Fibroblast of the aortic adventitia (primary cell): ENCODE measurements around the gene TAB2. TPM values are rescaled to one million over a fixed set of nuclear protein-coding genes. Genes with fewer than 3 reads are reported as not detected.
"Not testable (repeated sequence)": the region's sequence is repeated elsewhere in the genome, so short reads cannot be mapped to it uniquely, and the experiment has no call there.

ENCODE experiments used
- DNase-seq: peaks from one replicate; pipeline ENCODE4 v3.0.0-alpha.2; 2010; ENCODE audit warnings: low read depth
- H3K4me3 ChIP-seq: 2 replicates; pipeline ENCODE4 v1.5.1; 2011; ENCODE audit warnings: low read depth, mild to moderate bottlenecking, control low read depth, low read length, moderate library complexity
- CTCF ChIP-seq: IDR thresholded peaks from 2 replicates; pipeline ENCODE4 v1.5.1; 2011; ENCODE audit warnings: mild to moderate bottlenecking, low read length, control low read depth, inconsistent platforms; ENCODE audit not compliant: insufficient read depth
- total RNA-seq: library from RNA; depleted of rRNA; stranded (reverse); fragments of >200 nt; gene quantifications from 2 replicates; pipeline ENCODE4 v1.2.3, GENCODE V29; 2012; ENCODE audit warnings: low replicate concordance

The TAB2 gene
- total RNA-seq, 1 donor: 40.0 TPM

DNA sequence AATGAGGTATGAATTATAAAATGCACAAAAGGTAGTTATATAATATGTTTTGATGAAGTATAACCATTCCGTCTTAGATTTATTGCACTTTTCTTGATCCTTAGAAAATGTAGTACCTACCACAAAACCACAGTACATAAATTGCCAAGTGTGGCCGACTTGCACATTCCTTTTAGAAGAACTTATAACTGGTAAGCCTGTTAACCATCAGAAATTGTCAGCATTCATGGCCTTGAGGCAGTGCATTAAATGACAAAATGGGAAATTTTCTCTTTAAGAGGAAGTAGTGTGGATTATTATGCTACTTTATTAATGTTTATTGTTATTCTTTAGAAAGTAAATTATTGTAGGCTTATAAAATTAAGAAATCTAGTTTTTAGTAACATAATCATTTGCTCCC, 29.6 kb downstream of the TAB2 start:
- DNase-seq: peak; percentile 42
- no peak overlapping the region for H3K4me3 ChIP-seq
- no peak for TF ChIP-seq CTCF

GRCh38 chr6:149349279-149349678, 31.8 kb downstream of the TAB2 start:
- not testable (repeated sequence) for H3K4me3 ChIP-seq, DNase-seq

DNA sequence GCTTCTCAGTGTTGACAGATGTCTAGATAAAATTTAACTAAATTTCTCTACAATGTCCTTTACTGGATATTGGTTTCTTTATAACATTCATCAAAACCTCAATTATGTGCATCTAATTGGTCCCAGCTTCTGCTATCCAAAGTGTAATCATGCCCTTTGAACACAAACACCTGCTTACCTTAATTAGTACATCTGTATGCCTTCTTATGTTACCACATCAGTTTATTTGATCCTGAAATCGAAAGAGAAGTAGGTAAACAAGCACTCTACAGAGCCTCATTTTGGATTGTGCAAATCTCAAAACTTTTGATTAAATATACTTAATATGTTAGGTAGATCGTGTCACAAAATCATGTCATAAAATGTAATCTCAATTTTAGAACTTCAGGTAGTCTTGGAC, 36.5 kb downstream of the TAB2 start:
- DNase-seq: no peak
- TF ChIP-seq CTCF: no peak
- no peak overlapping the region for H3K4me3 ChIP-seq

GRCh38 chr6:149356081-149356750, 38.7 kb downstream of the TAB2 start:
- DNase-seq: no peak
- TF ChIP-seq CTCF: no peak

DNA sequence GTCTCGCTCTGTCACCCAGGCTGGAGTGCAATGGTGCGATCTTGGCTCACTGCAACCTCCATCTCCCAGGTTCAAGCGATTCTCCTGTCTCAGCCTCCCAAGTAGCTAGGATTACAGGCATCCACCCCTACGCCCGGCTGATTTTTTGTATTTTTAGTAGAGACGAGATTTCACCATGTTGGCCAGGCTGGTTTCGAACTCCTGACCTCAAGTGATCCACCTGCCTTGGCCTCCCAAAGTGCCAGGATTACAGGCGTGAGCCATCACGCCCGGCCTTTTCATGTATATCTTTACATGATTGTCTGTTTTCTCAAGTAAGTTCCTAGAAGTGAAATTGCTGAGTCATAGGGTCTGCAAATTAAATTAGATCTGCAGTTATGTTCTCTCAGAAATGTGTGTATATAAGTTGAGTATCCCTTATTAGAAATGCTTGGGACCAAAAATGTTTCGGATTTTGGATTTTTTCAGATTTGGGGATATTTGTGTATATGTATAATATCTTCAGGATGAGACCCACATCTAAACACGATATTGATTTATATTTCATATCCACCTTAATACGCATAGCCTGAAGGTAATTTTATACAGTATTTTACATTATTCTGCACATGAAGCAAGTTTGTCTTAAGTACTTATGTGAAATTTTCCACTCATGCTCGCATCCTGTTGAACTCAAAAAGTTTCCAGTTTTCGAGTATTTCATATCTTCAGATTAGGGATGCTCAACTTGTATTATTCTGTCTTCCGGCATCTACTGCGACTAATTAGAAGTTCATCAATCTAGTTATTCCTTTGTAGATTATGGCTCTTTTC, 40.4 kb downstream of the TAB2 start:
- DNase-seq: no peak
- TF ChIP-seq CTCF: no peak
- no peak overlapping the region for H3K4me3 ChIP-seq

More at GRCh38 chr6:149356081-149356750, 38.7 kb downstream of the TAB2 start:
- H3K4me3 ChIP-seq: no peak overlapping the region

DNA sequence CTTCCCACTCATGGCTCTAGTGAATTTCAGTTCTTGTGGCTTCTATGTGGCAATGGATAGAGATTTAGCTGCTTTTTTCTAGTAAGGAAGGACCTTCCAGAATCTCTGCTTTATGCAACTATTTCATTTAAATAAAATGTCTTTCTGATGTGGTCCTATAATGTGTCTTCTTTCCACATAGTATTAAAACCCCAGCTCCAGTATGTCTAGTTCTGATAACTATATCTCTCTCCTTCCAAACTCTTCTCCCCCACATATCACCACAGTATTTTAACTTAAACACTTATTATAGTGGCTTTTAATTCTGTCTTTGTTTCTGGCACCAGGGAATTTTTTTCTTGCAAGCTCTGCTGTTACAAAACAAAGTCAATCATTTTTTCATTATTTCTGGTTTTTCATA, 41.9 kb downstream of the TAB2 start:
- H3K4me3 ChIP-seq: no peak overlapping the region
- TF ChIP-seq CTCF: no peak
- no peak for DNase-seq

DNA sequence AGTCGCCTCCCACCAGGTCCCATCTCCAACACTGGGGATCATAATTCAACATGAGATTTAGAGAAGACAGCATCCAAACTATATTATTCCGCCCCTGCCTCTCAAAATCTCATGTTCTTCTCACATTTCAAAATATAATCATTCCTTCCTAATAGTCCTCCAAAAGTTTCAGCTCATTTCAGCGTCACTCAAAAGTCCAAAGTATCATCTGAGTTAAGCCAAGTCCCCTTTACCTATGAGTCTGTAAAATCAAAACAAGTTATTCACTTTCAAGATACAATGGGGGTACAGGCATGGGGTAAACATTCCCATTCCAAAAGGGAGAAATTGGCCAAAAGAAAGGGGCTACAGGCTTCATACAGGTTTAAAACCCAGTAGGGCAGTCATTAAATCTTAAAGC, 43.0 kb downstream of the TAB2 start:
- TF ChIP-seq CTCF: no peak
- no peak for DNase-seq
- H3K4me3 ChIP-seq: no peak overlapping the region
